Aorta (tissue), 5 donors: ENCODE measurements around the gene HLA-C. TPM values are rescaled to one million over a fixed set of nuclear protein-coding genes. Genes with fewer than 3 reads are reported as not detected.
"Not testable (repeated sequence)": the region's sequence is repeated elsewhere in the genome, so short reads cannot be mapped to it uniquely, and the experiment has no call there.

Source experiments
- ATAC-seq: fragments of 200-7000 bp; cut with Tn5 transposase; one replicate; pipeline ENCODE4 v1.9.1; 2022; ENCODE audit warnings: moderate library complexity; ENCODE audit not compliant: low FRiP score
- DNase-seq, 2 donors: peaks; one replicate each; pipeline ENCODE4 v3.0.0-alpha.2; 2020
- H3K27ac ChIP-seq, 2 donors: one replicate each; pipeline ENCODE4 v1.5.1; 2013; ENCODE audit warnings: low read length in 2 of 2, mild to moderate bottlenecking in 2 of 2, moderate library complexity in 2 of 2, control low read depth in 1 of 2, inconsistent platforms in 1 of 2, low read depth in 1 of 2
- H3K27me3 ChIP-seq, 2 donors: one replicate each; pipeline ENCODE4 v1.6.1; 2013; ENCODE audit warnings: control low read depth in 1 of 2, low read length in 1 of 2, mild to moderate bottlenecking in 1 of 2, moderate library complexity in 1 of 2; ENCODE audit not compliant: insufficient read depth in 2 of 2, control insufficient read depth in 1 of 2
- H3K36me3 ChIP-seq, 2 donors: one replicate each; pipeline ENCODE4 v1.6.1; 2013; ENCODE audit warnings: control low read depth in 1 of 2, low read length in 1 of 2, mild to moderate bottlenecking in 1 of 2; ENCODE audit not compliant: insufficient read depth in 2 of 2, control insufficient read depth in 1 of 2
- H3K4me1 ChIP-seq, 2 donors: one replicate each; pipeline ENCODE4 v1.6.1; 2013; ENCODE audit warnings: low read length in 2 of 2, control low read depth in 1 of 2, mild to moderate bottlenecking in 1 of 2, moderate library complexity in 1 of 2; ENCODE audit not compliant: insufficient read depth in 2 of 2, control insufficient read depth in 1 of 2
- H3K4me3 ChIP-seq, 2 donors: one replicate each; pipeline ENCODE4 v1.5.1; 2013; ENCODE audit warnings: low read length in 2 of 2, control low read depth in 1 of 2, mild to moderate bottlenecking in 1 of 2
- H3K9me3 ChIP-seq: one replicate; pipeline ENCODE4 v1.6.1; 2013; ENCODE audit warnings: mild to moderate bottlenecking, low read length; ENCODE audit not compliant: control insufficient read depth
- WGBS, 2 donors: extraction: QIAGEN DNeasy Blood & Tissue Kit; methylation state at CpG; one replicate each; pipeline ENCODE4 v1.1.7; 2013; 5-methylcytosine and 5-hydroxymethylcytosine counted together
- intact Hi-C, 2 donors: fragments of 100-400 bp; cut with DNase I; formaldehyde crosslinking; loops; one replicate each; pipeline versions ENCODE4 v1.14.2 to v1.15.0; 2022
- polyA plus RNA-seq, 2 donors: library from polyadenylated mRNA; stranded (reverse); fragments of 200-250 nt; gene quantifications; one replicate each; pipeline ENCODE4 v1.2.3, GENCODE V29; 2013
- total RNA-seq, 2 donors: library from RNA; stranded (reverse); fragmentation: NEBNext Ultra II Directional; extraction: Animal tissue kit (Norgen Biotek cat#: 25700); gene quantifications; one replicate each; pipeline ENCODE4 v1.2.1, GENCODE V29; 2021
- donor health status: healthy with polysubstance abuse.
- donor health status: Bipolar disorder and iron deficiency.
- donor health status: DM: no; HTN: no; CAD: no.
- donor health status: DM: no; HTN: no; CAD: no.
- donor health status: DM: yes; HTN: yes; CAD: no.

HLA-C gene
- total and polyA plus RNA-seq, 4 donors, result 301 to 529 (median 423) TPM

GRCh38 chr6:31243508-31243907 is 28.4 kb downstream of the HLA-C start:
- 41 to 90% methylated on average over 1 to 2 of the region's 5 CpGs for WGBS, 2 donors
- intact Hi-C loops, result no loop called here
- no peak for DNase-seq
- H3K4me3 ChIP-seq, result no peak overlapping the region
- ATAC-seq, result no peak
- H3K36me3 ChIP-seq, result no peaks in the 10 kb centered on the region
- no peaks in the 10 kb centered on the region for H3K9me3 ChIP-seq
- H3K27ac ChIP-seq, result no peak overlapping the region
- H3K4me1 ChIP-seq, result no peaks in the 10 kb centered on the region
- H3K27me3 ChIP-seq, result no peaks in the 10 kb centered on the region

GRCh38 chr6:31239854-31240253 is 32.0 kb downstream of the HLA-C start:
- ATAC-seq (no peak), DNase-seq (no peak)
- Histone ChIP-seq H3K27ac (no peak overlapping the region), H3K36me3 (no peaks in the 10 kb centered on the region), H3K9me3 (no peaks in the 10 kb centered on the region), H3K4me3 (no peak overlapping the region), H3K27me3 (no peaks in the 10 kb centered on the region), H3K4me1 (no peaks in the 10 kb centered on the region)
- intact Hi-C loops, result no loop called here
- 35 to 39% methylated on average over 3 of the region's 3 CpGs for whole genome bisulfite sequencing, 2 donors

- H3K9me3 ChIP-seq, ATAC-seq, H3K4me3 ChIP-seq, H3K4me1 ChIP-seq, H3K36me3 ChIP-seq, H3K27me3 ChIP-seq, DNase-seq, intact Hi-C loops, H3K27ac ChIP-seq: not testable (repeated sequence)
- 26 to 45% methylated on average over 4 of the region's 4 CpGs for WGBS, 2 donors
These were observed 37.8 kb downstream of the HLA-C start for GRCh38 chr6:31234101-31234500.

GRCh38 chr6:31228476-31228875 is 43.4 kb downstream of the HLA-C start:
- Histone ChIP-seq H3K4me1 (no peaks in the 10 kb centered on the region), H3K27ac (no peak overlapping the region), H3K9me3 (no peaks in the 10 kb centered on the region), H3K36me3 (no peaks in the 10 kb centered on the region), H3K4me3 (no peak overlapping the region), H3K27me3 (no peaks in the 10 kb centered on the region)
- ATAC-seq (no peak), DNase-seq (no peak)
- intact Hi-C loops, result no loop called here
- 76 to 90% methylated on average over 6 of the region's 6 CpGs for WGBS, 2 donors

- Histone ChIP-seq H3K9me3 (no peaks in the 10 kb centered on the region), H3K4me1 (no peaks in the 10 kb centered on the region), H3K4me3 (no peak overlapping the region), H3K27ac (no peak overlapping the region), H3K36me3 (no peaks in the 10 kb centered on the region), H3K27me3 (no peaks in the 10 kb centered on the region)
- DNase-seq (no peak), ATAC-seq (no peak)
- intact Hi-C loops, result no loop called here
- WGBS, 2 donors, result 67 to 73% methylated on average over 7 of the region's 7 CpGs
These were observed 44.7 kb downstream of the HLA-C start for GRCh38 chr6:31227143-31227542.

- intact Hi-C loops, result no loop called here
- DNase-seq (no peak), ATAC-seq (no peak)
- Histone ChIP-seq H3K9me3 (no peaks in the 10 kb centered on the region), H3K36me3 (no peaks in the 10 kb centered on the region), H3K27ac (no peak overlapping the region), H3K27me3 (no peaks in the 10 kb centered on the region), H3K4me1 (no peaks in the 10 kb centered on the region), H3K4me3 (no peak overlapping the region)
- WGBS, 2 donors, result 36 to 68% methylated on average over 7 of the region's 7 CpGs
These were observed 46.2 kb downstream of the HLA-C start for GRCh38 chr6:31225735-31226134.

- no peak overlapping the region for H3K27ac ChIP-seq
- intact Hi-C loops, result no loop called here
- no peaks in the 10 kb centered on the region for H3K9me3 ChIP-seq
- DNase-seq (no peak), ATAC-seq (no peak)
- no peaks in the 10 kb centered on the region for H3K27me3 ChIP-seq
- H3K36me3 ChIP-seq, result no peaks in the 10 kb centered on the region
- no peak overlapping the region for H3K4me3 ChIP-seq
- no peaks in the 10 kb centered on the region for H3K4me1 ChIP-seq
These were observed 49.4 kb downstream of the HLA-C start for GRCh38 chr6:31222496-31222895.

Other genes starting within 250 kb of the HLA-C start
- gene C6orf15, start 159.5 kb downstream of the HLA-C start, total RNA-seq, result not detected
- gene C6orf15, start 159.5 kb downstream of the HLA-C start, polyA plus RNA-seq, result not detected
- gene PSORS1C1, start 157.3 kb downstream of the HLA-C start, total RNA-seq, result 1 to 10 TPM; 3.0 to 4.3 TPM
- 1 to 10 TPM; 1.6 to 6.8 TPM for gene PSORS1C1, start 157.3 kb downstream of the HLA-C start, polyA plus RNA-seq
- gene CDSN, start 151.6 kb downstream of the HLA-C start, total RNA-seq, result not detected
- gene CDSN, start 151.6 kb downstream of the HLA-C start, polyA plus RNA-seq, result not detected
- not detected for gene PSORS1C2, start 133.0 kb downstream of the HLA-C start, total RNA-seq
- not detected for gene PSORS1C2, start 133.0 kb downstream of the HLA-C start, polyA plus RNA-seq
- 10 to 100 TPM; 13.7 to 23.2 TPM for gene CCHCR1, start 114.3 kb downstream of the HLA-C start, total RNA-seq
- 10 to 100 TPM in 1 of 2 donors, 1 to 10 TPM in 1; 7.0 to 21.3 TPM for gene CCHCR1, start 114.3 kb downstream of the HLA-C start, polyA plus RNA-seq
- gene TCF19, start 113.5 kb downstream of the HLA-C start, total RNA-seq, result 1 to 10 TPM; 3.1 to 8.3 TPM
- gene TCF19, start 113.5 kb downstream of the HLA-C start, polyA plus RNA-seq, result 1 to 10 TPM; 3.4 to 4.2 TPM
- gene POU5F1, start 101.4 kb downstream of the HLA-C start, total RNA-seq, result 1 to 10 TPM in 1 of 2 donors, under 1 TPM in 1; 0.45 to 2.2 TPM
- 1 to 10 TPM in 1 of 2 donors, not detected in 1; 2.6 TPM for gene POU5F1, start 101.4 kb downstream of the HLA-C start, polyA plus RNA-seq
- 1,000 to 10,000 TPM in 1 of 2 donors, 100 to 1,000 TPM in 1; 862 to 1,392 TPM for gene HLA-B, start 85.1 kb upstream of the HLA-C start, total RNA-seq
- 100 to 1,000 TPM; 209 to 214 TPM for gene HLA-B, start 85.1 kb upstream of the HLA-C start, polyA plus RNA-seq
- 10 to 100 TPM; 19.8 to 29.2 TPM for gene MICA, start 131.5 kb upstream of the HLA-C start, total RNA-seq
- gene MICA, start 131.5 kb upstream of the HLA-C start, polyA plus RNA-seq, result 10 to 100 TPM; 25.3 to 89.6 TPM
- gene MICB, start 226.1 kb upstream of the HLA-C start, total RNA-seq, result 1 to 10 TPM; 4.7 to 6.2 TPM
- 1 to 10 TPM; 1.8 to 3.5 TPM for gene MICB, start 226.1 kb upstream of the HLA-C start, polyA plus RNA-seq